Nephron (organoid): ENCODE results near the gene ARFGEF3.

ENCODE experiments used
- H3K27ac Mint-ChIP-seq, 3 experiments: 2 replicates each; pipeline ENCODE4 v1.8.0; 2020; ENCODE audit warnings: mixed read lengths in 3 of 3, mild to moderate bottlenecking in 2 of 3, moderate library complexity in 1 of 3
- H3K27me3 Mint-ChIP-seq: 2 replicates; pipeline ENCODE4 v1.8.0; 2021; ENCODE audit warnings: low read depth, mild to moderate bottlenecking, moderate library complexity, mixed read lengths
- H3K36me3 Mint-ChIP-seq: 2 replicates; pipeline ENCODE4 v1.8.0; 2020; ENCODE audit warnings: low read depth, mixed read lengths
- H3K4me1 Mint-ChIP-seq: 2 replicates; pipeline ENCODE4 v1.8.0; 2020; ENCODE audit warnings: mixed read lengths
- H3K4me3 Mint-ChIP-seq, 3 experiments: 2 replicates each; pipeline ENCODE4 v1.8.0; 2020; ENCODE audit warnings: mild to moderate bottlenecking in 3 of 3, mixed read lengths in 3 of 3, moderate library complexity in 2 of 3
- H3K9me3 Mint-ChIP-seq: 2 replicates; pipeline ENCODE4 v1.8.0; 2020; ENCODE audit warnings: mixed read lengths
- TF ChIP-seq, protein P1 (sequence below), 3 experiments: fragments of 200-600 bp; sonication (generic); IDR thresholded peaks; one replicate each; pipeline ENCODE4 v1.5.0; 2021; ENCODE audit warnings: antibody characterized with exemption in 3 of 3; ENCODE audit not compliant: unreplicated experiment in 3 of 3

Gene ARFGEF3

DNA sequence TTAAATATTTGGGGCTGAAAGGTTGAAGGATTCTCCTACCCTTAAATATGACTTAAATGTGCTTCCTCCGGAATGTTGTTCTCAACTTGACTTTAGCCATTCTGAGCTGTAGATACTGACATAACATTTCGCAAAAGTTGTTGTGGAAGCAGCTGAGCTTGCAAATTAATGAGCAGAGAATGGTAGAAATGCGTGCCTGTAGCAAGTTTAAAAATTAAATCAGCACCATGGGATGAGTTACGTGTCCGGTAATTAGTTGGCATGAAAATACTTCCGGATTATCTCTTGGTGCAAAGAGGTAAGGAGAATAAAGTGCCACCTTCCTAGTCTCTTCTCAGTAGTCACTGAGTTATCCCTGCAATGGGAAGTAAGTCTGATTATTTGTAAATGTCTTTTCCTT lies 80.2 kb downstream of the ARFGEF3 start:
- TF ChIP-seq, protein P1, sequence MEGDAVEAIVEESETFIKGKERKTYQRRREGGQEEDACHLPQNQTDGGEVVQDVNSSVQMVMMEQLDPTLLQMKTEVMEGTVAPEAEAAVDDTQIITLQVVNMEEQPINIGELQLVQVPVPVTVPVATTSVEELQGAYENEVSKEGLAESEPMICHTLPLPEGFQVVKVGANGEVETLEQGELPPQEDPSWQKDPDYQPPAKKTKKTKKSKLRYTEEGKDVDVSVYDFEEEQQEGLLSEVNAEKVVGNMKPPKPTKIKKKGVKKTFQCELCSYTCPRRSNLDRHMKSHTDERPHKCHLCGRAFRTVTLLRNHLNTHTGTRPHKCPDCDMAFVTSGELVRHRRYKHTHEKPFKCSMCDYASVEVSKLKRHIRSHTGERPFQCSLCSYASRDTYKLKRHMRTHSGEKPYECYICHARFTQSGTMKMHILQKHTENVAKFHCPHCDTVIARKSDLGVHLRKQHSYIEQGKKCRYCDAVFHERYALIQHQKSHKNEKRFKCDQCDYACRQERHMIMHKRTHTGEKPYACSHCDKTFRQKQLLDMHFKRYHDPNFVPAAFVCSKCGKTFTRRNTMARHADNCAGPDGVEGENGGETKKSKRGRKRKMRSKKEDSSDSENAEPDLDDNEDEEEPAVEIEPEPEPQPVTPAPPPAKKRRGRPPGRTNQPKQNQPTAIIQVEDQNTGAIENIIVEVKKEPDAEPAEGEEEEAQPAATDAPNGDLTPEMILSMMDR (IDR thresholded peaks at IDR 0.05; ENCODE audit: unreplicated experiment in 3 of 3): no peak
- Mint-ChIP-seq H3K4me1 (no peaks in the 10 kb centered on the region), H3K27me3 (no peaks in the 10 kb centered on the region), H3K9me3 (no peaks in the 10 kb centered on the region), H3K4me3 (no peak overlapping the region), H3K27ac (no peak overlapping the region), H3K36me3 (no peaks in the 10 kb centered on the region)

DNA sequence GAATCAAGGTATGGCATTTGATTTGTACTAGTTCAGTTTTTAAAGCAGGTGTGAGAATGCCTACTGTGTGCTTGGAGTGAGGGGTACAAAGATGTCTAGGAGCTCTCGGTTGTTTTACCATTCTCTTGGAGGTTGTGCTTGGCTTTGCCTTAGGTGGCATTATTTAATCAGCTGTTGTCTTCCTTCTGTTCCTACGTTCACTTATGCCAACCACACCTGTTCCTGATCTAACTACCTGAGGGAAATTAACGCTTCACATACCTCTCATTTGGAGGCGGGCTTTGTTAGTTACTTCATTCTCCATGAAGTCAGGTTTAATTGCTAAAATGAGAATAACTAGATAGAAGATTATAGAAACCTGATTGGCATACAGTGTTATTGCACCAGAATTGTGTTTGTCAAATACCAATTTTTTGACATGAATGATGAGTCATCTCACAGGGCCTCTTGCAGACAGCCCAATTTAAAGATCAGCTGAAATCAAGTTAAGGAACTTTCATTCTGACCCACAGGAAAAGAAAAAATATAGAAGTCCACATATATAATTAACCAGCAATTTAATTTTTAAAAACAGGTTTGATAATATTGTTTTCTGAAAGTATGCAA lies 81.4 kb downstream of the ARFGEF3 start:
- Mint-ChIP-seq H3K36me3 (no peaks in the 10 kb centered on the region), H3K27me3 (no peaks in the 10 kb centered on the region), H3K4me1 (no peaks in the 10 kb centered on the region), H3K9me3 (no peaks in the 10 kb centered on the region), H3K4me3 (no peak overlapping the region), H3K27ac (no peak overlapping the region)
- TF ChIP-seq, protein P1 (IDR thresholded peaks at IDR 0.05; ENCODE audit: unreplicated experiment in 3 of 3): no peak

DNA sequence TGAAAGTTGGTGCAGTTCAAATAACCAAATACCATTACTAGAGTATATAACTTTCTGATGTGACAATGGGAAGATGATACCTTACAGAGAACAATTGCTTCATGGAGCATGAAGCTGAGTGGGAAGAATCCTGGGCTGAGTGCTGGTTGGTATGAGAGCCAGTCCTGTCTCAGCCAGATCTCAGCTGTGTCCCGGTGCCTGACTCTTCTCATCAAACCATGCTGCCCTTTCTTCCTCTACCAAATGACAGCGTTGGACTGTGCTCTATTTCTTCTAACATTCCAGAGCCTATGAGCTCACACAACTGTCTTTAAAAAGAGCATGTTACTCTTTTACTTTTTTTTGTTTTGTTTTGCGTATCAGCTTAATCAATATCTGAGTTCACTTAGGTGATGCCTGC lies 84.0 kb downstream of the ARFGEF3 start:
- Mint-ChIP-seq H3K4me1 (no peaks in the 10 kb centered on the region), H3K27ac (no peak overlapping the region), H3K27me3 (no peaks in the 10 kb centered on the region), H3K9me3 (no peaks in the 10 kb centered on the region), H3K36me3 (no peaks in the 10 kb centered on the region), H3K4me3 (no peak overlapping the region)
- TF ChIP-seq, protein P1 (IDR thresholded peaks at IDR 0.05; ENCODE audit: unreplicated experiment in 3 of 3): no peak

DNA sequence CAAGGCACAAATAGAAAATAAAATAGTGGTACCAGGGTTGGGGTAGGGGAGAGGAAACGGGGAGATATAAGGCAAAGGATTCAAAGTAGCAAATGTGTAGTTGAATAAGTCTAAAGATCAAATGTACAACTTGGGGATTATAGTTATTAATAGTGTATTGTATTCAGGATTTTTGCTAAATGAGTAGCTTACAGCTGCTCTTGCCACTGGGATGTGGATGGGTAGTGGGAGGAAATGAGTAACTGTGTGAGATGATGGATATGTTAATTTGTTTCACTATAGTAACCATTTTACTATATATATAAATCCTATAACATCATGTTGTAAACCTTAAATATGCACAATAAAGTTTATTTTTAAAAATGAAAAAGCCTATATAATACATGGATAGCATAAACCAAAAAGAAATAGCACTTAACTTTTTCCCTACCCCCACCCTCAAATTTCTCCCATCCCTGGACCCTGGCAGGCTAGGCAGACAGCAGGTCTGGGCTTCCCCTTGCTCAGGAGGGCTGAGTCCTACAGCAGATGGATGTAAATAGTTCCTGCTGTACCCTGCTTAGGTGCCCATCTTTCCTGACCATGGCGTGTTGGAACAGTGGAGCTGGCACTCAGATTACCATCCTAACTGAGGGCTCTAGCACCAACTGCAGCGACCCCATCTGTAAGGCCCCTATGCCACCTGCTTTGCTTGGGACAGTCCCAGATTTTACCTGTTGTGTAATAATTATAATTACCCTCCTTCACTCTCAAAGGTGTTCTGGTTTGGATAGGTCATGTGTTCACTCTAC lies 85.1 kb downstream of the ARFGEF3 start:
- H3K27ac Mint-ChIP-seq: no peak overlapping the region
- no peaks in the 10 kb centered on the region for H3K9me3 Mint-ChIP-seq
- H3K4me3 Mint-ChIP-seq: no peak overlapping the region
- no peaks in the 10 kb centered on the region for H3K36me3 Mint-ChIP-seq
- no peaks in the 10 kb centered on the region for H3K27me3 Mint-ChIP-seq
- H3K4me1 Mint-ChIP-seq: no peaks in the 10 kb centered on the region
- TF ChIP-seq, protein P1 (IDR thresholded peaks at IDR 0.05; ENCODE audit: unreplicated experiment in 3 of 3): no peak

DNA sequence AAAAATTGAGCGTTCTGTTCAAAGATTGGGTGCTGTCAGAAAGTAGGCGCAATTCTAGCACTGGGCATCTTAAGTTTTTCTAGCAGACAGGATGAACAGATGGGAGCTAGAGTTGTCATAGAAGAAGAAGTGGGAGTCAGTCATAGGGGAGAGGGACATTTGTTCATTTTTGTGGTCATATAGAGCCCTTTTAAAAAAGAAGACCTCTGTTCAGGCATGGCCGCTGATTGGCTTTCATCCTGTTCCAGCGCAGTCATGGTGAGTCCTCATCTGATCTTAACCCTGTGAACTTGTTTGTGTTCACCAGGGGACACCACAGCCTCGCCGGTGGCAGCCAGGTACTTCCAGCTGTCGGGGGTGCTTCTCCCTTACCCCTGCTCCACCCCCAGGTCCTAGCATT lies 86.3 kb downstream of the ARFGEF3 start:
- Mint-ChIP-seq H3K36me3 (no peaks in the 10 kb centered on the region), H3K9me3 (no peaks in the 10 kb centered on the region), H3K27ac (no peak overlapping the region), H3K4me3 (no peak overlapping the region), H3K4me1 (no peaks in the 10 kb centered on the region), H3K27me3 (no peaks in the 10 kb centered on the region)
- TF ChIP-seq, protein P1 (IDR thresholded peaks at IDR 0.05; ENCODE audit: unreplicated experiment in 3 of 3): no peak

DNA sequence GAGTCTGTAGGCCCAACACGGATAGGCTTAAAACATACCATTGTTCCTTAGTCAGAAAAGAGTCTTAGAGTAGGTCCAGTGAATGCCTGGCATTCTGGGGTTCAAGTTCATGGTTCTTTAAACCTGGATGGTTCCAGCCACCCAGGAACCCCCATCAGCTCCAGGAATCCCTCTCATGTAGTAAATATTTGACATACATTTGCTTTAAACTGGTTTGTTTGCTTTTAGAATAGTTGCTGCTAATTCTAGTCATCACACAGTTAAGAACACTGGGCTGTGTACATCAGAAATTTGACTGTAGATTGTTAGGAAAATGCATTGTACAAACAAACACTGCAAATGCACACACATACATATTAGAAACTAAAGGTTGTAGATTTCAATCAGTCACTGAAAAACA lies 87.1 kb downstream of the ARFGEF3 start:
- H3K9me3 Mint-ChIP-seq: no peaks in the 10 kb centered on the region
- no peaks in the 10 kb centered on the region for H3K27me3 Mint-ChIP-seq
- TF ChIP-seq, protein P1 (IDR thresholded peaks at IDR 0.05; ENCODE audit: unreplicated experiment in 3 of 3): no peak
- H3K4me1 Mint-ChIP-seq: no peaks in the 10 kb centered on the region
- no peaks in the 10 kb centered on the region for H3K36me3 Mint-ChIP-seq
- no peak overlapping the region for H3K27ac Mint-ChIP-seq
- no peak overlapping the region for H3K4me3 Mint-ChIP-seq
